GM12801 (cell line): ENCODE results near the gene SOHLH1.

Experiments used
- CTCF ChIP-seq: IDR thresholded peaks from one replicate; pipeline ENCODE4 v1.5.1; 2011; ENCODE audit warnings: control low read depth; ENCODE audit not compliant: insufficient read length; ENCODE audit errors: extremely low read depth

SOHLH1 gene

GRCh38 chr9:135706288-135706687 is 7.0 kb upstream of the SOHLH1 start:
- no peak for TF ChIP-seq CTCF

- no peak for TF ChIP-seq CTCF
Observed at GRCh38 chr9:135705376-135705775, 6.1 kb upstream of the SOHLH1 start.

GRCh38 chr9:135704483-135704882 is 5.2 kb upstream of the SOHLH1 start:
- TF ChIP-seq CTCF: no peak

- TF ChIP-seq CTCF: no peak
Observed at GRCh38 chr9:135703726-135704125, 4.4 kb upstream of the SOHLH1 start.

- no peak for TF ChIP-seq CTCF
Observed at GRCh38 chr9:135701959-135702721, 2.9 kb upstream of the SOHLH1 start, which contains the start of gene KCNT1. KCNT1 (plus strand) TSS chr9:135702185; CDS start chr9:135702259, 74 bp downstream.

GRCh38 chr9:135701067-135701958 is 2.0 kb upstream of the SOHLH1 start:
- no peak for TF ChIP-seq CTCF

- no peak for TF ChIP-seq CTCF
Observed at GRCh38 chr9:135700525-135700924, 1.2 kb upstream of the SOHLH1 start.
